Left lung (tissue), 10 donors: ENCODE results near the gene MINAR2. TPM values are rescaled to one million over a fixed set of nuclear protein-coding genes. Genes with fewer than 3 reads are reported as not detected.

ENCODE experiments used
- ATAC-seq: fragments of 200-7000 bp; cut with Tn5 transposase; one replicate; pipeline ENCODE4 v1.9.1; 2020; ENCODE audit warnings: moderate library complexity
- DNase-seq, 4 donors: peaks; one replicate each; pipeline ENCODE4 v3.0.0-alpha.2; 2013 to 2020
- H3K27ac ChIP-seq, 2 donors: fragments of 200-600 bp; sonication (generic) in 1 of 2; one replicate each; pipeline versions ENCODE4 v1.5.0 to v1.8.0; 2020 to 2021
- H3K27me3 ChIP-seq, 2 donors: fragments of 200-600 bp; sonication (generic) in 1 of 2; one replicate each; pipeline versions ENCODE4 v1.5.0 to v1.8.0; 2020 to 2021
- H3K36me3 ChIP-seq, 2 donors: fragments of 200-600 bp; sonication (generic) in 1 of 2; one replicate each; pipeline versions ENCODE4 v1.5.0 to v1.8.0; 2020 to 2021
- H3K4me1 ChIP-seq, 2 donors: fragments of 200-600 bp; one replicate each; pipeline ENCODE4 v1.8.0; 2021
- H3K4me3 ChIP-seq, 2 donors: fragments of 200-600 bp; sonication (generic) in 1 of 2; one replicate each; pipeline versions ENCODE4 v1.5.0 to v1.8.0; 2020 to 2021; ENCODE audit warnings: mild to moderate bottlenecking in 1 of 2
- H3K9me3 ChIP-seq, 2 donors: fragments of 200-600 bp; sonication (generic) in 1 of 2; one replicate each; pipeline versions ENCODE4 v1.5.0 to v1.8.0; 2020 to 2021
- CTCF ChIP-seq, 2 donors: fragments of 200-600 bp; sonication (generic) in 1 of 2; IDR thresholded peaks; one replicate each; pipeline versions ENCODE4 v1.5.0 to v1.8.0; 2021; ENCODE audit warnings: antibody characterized with exemption in 2 of 2
- intact Hi-C, 2 donors: fragments of 100-400 bp; cut with DNase I; formaldehyde crosslinking; loops; one replicate each; pipeline versions ENCODE4 v1.11.2 to v1.14.2; 2022
- polyA plus RNA-seq, 6 donors: library from polyadenylated mRNA; unstranded; fragments of 120-200 nt; gene quantifications; one replicate each; pipeline ENCODE4 v1.2.1, GENCODE V29; 2013; ENCODE audit not compliant: insufficient read length in 6 of 6
- total RNA-seq, 2 donors: library from RNA; stranded (reverse); fragmentation: NEBNext Ultra II Directional; extraction: Animal tissue kit (Norgen Biotek cat#: 25700); gene quantifications; one replicate each; pipeline ENCODE4 v1.2.1, GENCODE V29; 2021
- donor health status: DM: no; HTN: yes; CAD: no.
- donor health status: DM: no; HTN: no; CAD: no.

Gene MINAR2
- total and polyA plus RNA-seq, 8 donors: 0.10 to 0.11 TPM; not detected in 6

GRCh38 chr5:129745997-129746396, 1.9 kb upstream of the MINAR2 start:
- H3K9me3 ChIP-seq: no peaks in the 10 kb centered on the region
- no peaks in the 10 kb centered on the region for H3K36me3 ChIP-seq
- ATAC-seq: no peak
- no peaks in the 10 kb centered on the region for H3K4me1 ChIP-seq
- DNase-seq: no peak
- no peak overlapping the region for H3K27ac ChIP-seq
- H3K27me3 ChIP-seq: no peaks in the 10 kb centered on the region
- TF ChIP-seq CTCF (IDR thresholded peaks at IDR 0.05): no peak
- intact Hi-C loops: no loop called here
- H3K4me3 ChIP-seq: no peak overlapping the region

GRCh38 chr5:129746876-129747275, 1.0 kb upstream of the MINAR2 start:
- no peak overlapping the region for H3K27ac ChIP-seq
- no peaks in the 10 kb centered on the region for H3K9me3 ChIP-seq
- no peak for TF ChIP-seq CTCF (IDR thresholded peaks at IDR 0.05)
- H3K27me3 ChIP-seq: no peaks in the 10 kb centered on the region
- ATAC-seq (no peak), DNase-seq (no peak)
- intact Hi-C loops: no loop called here
- H3K4me1 ChIP-seq: no peaks in the 10 kb centered on the region
- no peaks in the 10 kb centered on the region for H3K36me3 ChIP-seq
- H3K4me3 ChIP-seq: no peak overlapping the region

GRCh38 chr5:129748913-129749880, 1.3 kb downstream of the MINAR2 start:
- DNase-seq: no peak
- Histone ChIP-seq H3K4me3 (no peak overlapping the region), H3K9me3 (no peaks in the 10 kb centered on the region), H3K36me3 (no peaks in the 10 kb centered on the region), H3K27me3 (no peaks in the 10 kb centered on the region), H3K4me1 (no peaks in the 10 kb centered on the region), H3K27ac (no peak overlapping the region)
- intact Hi-C loops: no loop called here
- no peak for ATAC-seq
- no peak for TF ChIP-seq CTCF (IDR thresholded peaks at IDR 0.05)

GRCh38 chr5:129760636-129761325, 12.9 kb downstream of the MINAR2 start:
- H3K27ac ChIP-seq: no peak overlapping the region

More at GRCh38 chr5:129760636-129761325, 12.9 kb downstream of the MINAR2 start:
- DNase-seq (peak in 2 of 4 donors; percentile 47 to 67), ATAC-seq (no peak)
- no peaks in the 10 kb centered on the region for H3K36me3 ChIP-seq
- H3K27me3 ChIP-seq: no peaks in the 10 kb centered on the region
- H3K4me1 ChIP-seq: no peaks in the 10 kb centered on the region
- intact Hi-C loops: no loop called here
- H3K9me3 ChIP-seq: no peaks in the 10 kb centered on the region
- no peak for TF ChIP-seq CTCF (IDR thresholded peaks at IDR 0.05)
- no peak overlapping the region for H3K4me3 ChIP-seq
